Smooth muscle cell (in vitro differentiated cells): Measurements from ENCODE around the gene C5orf63. TPM values are rescaled to one million over a fixed set of nuclear protein-coding genes. Genes with fewer than 3 reads are reported as not detected.

Source experiments
- DNase-seq: peaks from one replicate; lab custom pipeline; 2025; ENCODE audit not compliant: unreplicated experiment; lab: John Stamatoyannopoulos, UW
- H2AFZ ChIP-seq: fragments of 200-600 bp; sonication (generic); 2 replicates; pipeline ENCODE4 v1.6.0; 2016; ENCODE audit warnings: antibody characterized with exemption, low read depth, mild to moderate bottlenecking
- H3F3A ChIP-seq: fragments of 200-600 bp; sonication (generic); 2 replicates; pipeline ENCODE4 v1.6.0; 2017; ENCODE audit warnings: antibody characterized with exemption, low read depth
- H3K27ac ChIP-seq: fragments of 200-600 bp; sonication (generic); 2 replicates; pipeline ENCODE4 v1.5.1; 2016; ENCODE audit warnings: low read depth, mild to moderate bottlenecking
- H3K27me3 ChIP-seq: fragments of 200-600 bp; sonication (generic); 2 replicates; pipeline ENCODE4 v1.6.1; 2016; ENCODE audit warnings: low read depth, mild to moderate bottlenecking
- H3K36me3 ChIP-seq: fragments of 200-600 bp; sonication (generic); 2 replicates; pipeline ENCODE4 v1.5.1; 2016; ENCODE audit warnings: low read depth
- H3K4me1 ChIP-seq: fragments of 200-600 bp; sonication (generic); 2 replicates; pipeline ENCODE4 v1.5.1; 2016; ENCODE audit warnings: low read depth
- H3K4me2 ChIP-seq: fragments of 200-600 bp; sonication (generic); 2 replicates; pipeline ENCODE4 v1.6.0; 2016; ENCODE audit warnings: mild to moderate bottlenecking
- H3K4me3 ChIP-seq: fragments of 200-600 bp; sonication (generic); 2 replicates; pipeline ENCODE4 v1.5.1; 2016; ENCODE audit warnings: mild to moderate bottlenecking
- H3K79me2 ChIP-seq: fragments of 200-600 bp; sonication (generic); 2 replicates; pipeline ENCODE4 v1.6.0; 2016; ENCODE audit warnings: low read depth, mild to moderate bottlenecking
- H3K9ac ChIP-seq: fragments of 200-600 bp; sonication (generic); 2 replicates; pipeline ENCODE4 v1.6.0; 2016; ENCODE audit warnings: low read depth
- H3K9me3 ChIP-seq: fragments of 200-600 bp; sonication (generic); replicated peaks from 2 replicates; pipeline ENCODE4 v1.5.1; 2016; ENCODE audit warnings: low read depth
- H4K20me1 ChIP-seq: fragments of 200-600 bp; sonication (generic); 2 replicates; pipeline ENCODE4 v1.6.0; 2016; ENCODE audit warnings: low read depth
- CTCF ChIP-seq: fragments of 200-600 bp; sonication (generic); IDR thresholded peaks from 2 replicates; pipeline ENCODE4 v1.5.1; 2017; ENCODE audit warnings: borderline replicate concordance, mild to moderate bottlenecking, antibody characterized with exemption; ENCODE audit not compliant: insufficient read depth, poor library complexity, severe bottlenecking
- WGBS: methylation state at CpG from one replicate; pipeline ENCODE4 v1.1.7; 2016; ENCODE audit warnings: low lambda C conversion rate; 5-methylcytosine and 5-hydroxymethylcytosine counted together
- polyA plus RNA-seq: library from polyadenylated mRNA; unstranded; fragments of >200 nt; fragmentation: Nextera tagmentation; extraction: Ambion mirVana; gene quantifications from 2 replicates; pipeline ENCODE4 v1.2.1, GENCODE V29; 2016
- total RNA-seq: library from RNA; depleted of rRNA; stranded (reverse); fragments of >200 nt; gene quantifications from 2 replicates; pipeline ENCODE4 v1.2.3, GENCODE V29; 2014

C5orf63 gene
- total and polyA plus RNA-seq, 2 experiments from 2014 or later = 2.1 TPM; not detected in 1

DNA sequence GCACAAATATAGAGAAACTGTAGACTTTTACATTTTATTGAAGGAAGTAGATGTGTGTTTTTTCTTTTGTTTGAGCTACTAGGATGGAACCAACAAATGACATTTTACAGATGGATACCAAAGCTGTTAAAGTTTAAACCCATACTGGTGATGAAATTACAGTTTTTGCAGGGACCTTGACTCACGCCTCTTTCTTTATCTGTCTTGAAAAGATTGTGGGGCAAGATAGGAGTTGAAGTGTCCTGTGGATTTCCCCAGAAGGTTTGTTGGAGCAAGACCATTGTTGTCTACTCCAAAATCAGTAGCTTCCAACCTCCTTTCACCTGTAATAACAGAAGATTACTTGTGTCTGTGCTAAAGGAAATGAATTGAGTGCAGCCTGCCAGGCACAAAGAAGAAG, 4.1 kb upstream of the C5orf63 start:
- Histone ChIP-seq H3K4me3 (no peak overlapping the region), H2AFZ (no peak overlapping the region), H3K4me1 (no peaks in the 10 kb centered on the region), H3K79me2 (no peaks in the 10 kb centered on the region), H3K36me3 (no peaks in the 10 kb centered on the region), H3K27me3 (no peaks in the 10 kb centered on the region), H4K20me1 (no peaks in the 10 kb centered on the region), H3K27ac (no peak overlapping the region), H3K9ac (no peak overlapping the region), H3K4me2 (no peak overlapping the region), H3K9me3 (no peaks in the 10 kb centered on the region), H3F3A (no peaks in the 10 kb centered on the region)
- no peak for TF ChIP-seq CTCF
- no peak for DNase-seq
- 57% methylated on average over 1 of the region's 1 CpG for WGBS

DNA sequence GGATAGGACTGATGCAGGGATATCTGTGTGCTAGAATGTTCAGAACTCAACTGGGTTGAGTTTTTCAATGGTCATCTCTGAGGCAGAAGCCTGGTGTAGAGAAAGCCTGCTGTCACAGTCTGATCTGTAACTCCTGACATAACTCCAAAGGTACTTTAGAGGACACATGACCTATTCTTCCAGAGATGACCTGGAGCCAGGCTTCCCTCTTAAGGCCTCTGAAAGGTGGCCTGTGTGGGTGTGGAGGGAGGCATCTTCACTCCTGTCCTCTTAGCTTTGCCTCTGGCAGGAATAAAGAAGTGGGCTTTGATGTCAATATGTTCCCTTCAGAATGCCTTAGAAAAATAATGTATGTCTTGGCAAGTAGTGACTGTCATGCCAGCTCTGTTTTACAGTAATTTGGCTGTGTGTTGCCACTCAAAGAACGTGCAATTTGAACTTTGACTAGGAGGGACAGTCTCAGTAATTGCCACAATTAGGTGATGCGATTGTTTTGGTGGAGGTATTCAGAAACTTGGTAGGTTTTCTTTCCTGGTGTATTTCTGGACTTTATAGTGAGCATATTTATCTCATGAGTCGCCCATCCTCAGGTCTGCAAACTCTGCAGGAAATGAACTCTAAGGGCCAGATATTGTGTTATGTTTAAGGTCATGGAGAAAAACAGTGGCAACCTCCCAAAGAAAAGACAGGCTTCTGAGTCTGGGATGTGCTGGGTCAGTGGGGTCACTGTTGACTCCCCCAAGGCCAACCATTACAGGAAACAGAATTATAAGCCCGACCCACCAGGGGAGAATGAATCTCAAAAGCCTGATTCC, 3.2 kb upstream of the C5orf63 start:
- H3K36me3 ChIP-seq = no peaks in the 10 kb centered on the region
- no peak overlapping the region for H3K4me3 ChIP-seq
- no peaks in the 10 kb centered on the region for H3K4me1 ChIP-seq
- no peak overlapping the region for H3K9ac ChIP-seq
- no peaks in the 10 kb centered on the region for H4K20me1 ChIP-seq
- no peaks in the 10 kb centered on the region for H3K9me3 ChIP-seq
- H3K79me2 ChIP-seq = no peaks in the 10 kb centered on the region
- 59% methylated on average over 4 of the region's 4 CpGs for WGBS
- H3K27me3 ChIP-seq = no peaks in the 10 kb centered on the region
- TF ChIP-seq CTCF = no peak
- DNase-seq = no peak
- no peak overlapping the region for H2AFZ ChIP-seq
- H3K4me2 ChIP-seq = no peak overlapping the region
- H3F3A ChIP-seq = no peaks in the 10 kb centered on the region
- no peak overlapping the region for H3K27ac ChIP-seq

DNA sequence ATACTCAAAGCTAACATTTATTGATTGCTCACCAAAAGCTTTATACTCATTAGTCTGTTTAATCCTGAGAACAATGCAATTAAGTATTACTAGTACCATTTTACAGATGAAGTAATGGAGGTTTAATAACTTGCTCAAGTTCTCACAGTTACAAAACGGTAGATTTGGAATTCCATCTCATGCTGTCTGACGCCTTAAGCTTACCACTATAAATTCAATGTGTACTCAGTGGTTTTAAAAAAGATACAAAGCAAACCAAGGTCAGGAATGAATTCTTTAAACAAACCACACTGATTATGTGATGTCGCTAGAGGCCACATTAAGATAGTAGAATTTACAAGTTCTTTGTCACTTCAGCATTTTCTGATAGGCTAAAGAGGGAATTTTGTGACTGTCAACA, 1.2 kb upstream of the C5orf63 start:
- Histone ChIP-seq H3F3A (no peaks in the 10 kb centered on the region), H3K4me1 (no peaks in the 10 kb centered on the region), H2AFZ (no peak overlapping the region), H3K4me3 (no peak overlapping the region), H3K9me3 (no peaks in the 10 kb centered on the region), H3K9ac (no peak overlapping the region), H3K27ac (no peak overlapping the region), H3K36me3 (no peaks in the 10 kb centered on the region), H3K4me2 (no peak overlapping the region), H3K27me3 (no peaks in the 10 kb centered on the region), H3K79me2 (no peaks in the 10 kb centered on the region), H4K20me1 (no peaks in the 10 kb centered on the region)
- no peak for DNase-seq
- WGBS = 28% methylated on average over 3 of the region's 3 CpGs
- TF ChIP-seq CTCF = no peak

DNA sequence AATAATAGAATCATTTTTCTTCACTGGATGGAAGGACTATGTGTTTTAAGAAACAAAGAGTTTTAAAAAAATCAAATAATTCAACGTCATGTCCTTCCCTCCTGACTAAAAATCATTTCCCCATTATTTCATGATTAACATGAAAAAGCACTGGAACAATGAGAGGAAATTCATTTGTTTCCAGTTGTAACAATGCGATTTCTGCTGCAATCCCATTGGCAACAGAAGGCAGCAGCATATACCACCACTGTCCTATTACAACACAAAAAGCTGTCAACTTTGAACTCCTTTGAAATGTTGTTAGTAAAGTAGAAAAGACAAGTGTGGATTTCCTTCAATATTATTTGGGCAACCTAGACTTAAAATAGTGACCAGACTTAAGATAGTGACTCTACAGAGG, 3.1 kb downstream of the C5orf63 start:
- Histone ChIP-seq H3K4me3 (no peak overlapping the region), H3K9me3 (no peaks in the 10 kb centered on the region), H3K36me3 (no peaks in the 10 kb centered on the region), H3K4me2 (no peak overlapping the region), H3K4me1 (no peaks in the 10 kb centered on the region), H3K27ac (no peak overlapping the region), H3K9ac (no peak overlapping the region), H4K20me1 (no peaks in the 10 kb centered on the region), H3K79me2 (no peaks in the 10 kb centered on the region), H2AFZ (no peak overlapping the region), H3F3A (no peaks in the 10 kb centered on the region), H3K27me3 (no peaks in the 10 kb centered on the region)
- no peak for DNase-seq
- TF ChIP-seq CTCF = no peak
- 87% methylated on average over 2 of the region's 2 CpGs for WGBS
